Measurements from ENCODE around the gene CADM1.
A peak's percentile ranks its signal among the peaks of the same experiment; 100 is the strongest.

The CADM1 gene

DNA sequence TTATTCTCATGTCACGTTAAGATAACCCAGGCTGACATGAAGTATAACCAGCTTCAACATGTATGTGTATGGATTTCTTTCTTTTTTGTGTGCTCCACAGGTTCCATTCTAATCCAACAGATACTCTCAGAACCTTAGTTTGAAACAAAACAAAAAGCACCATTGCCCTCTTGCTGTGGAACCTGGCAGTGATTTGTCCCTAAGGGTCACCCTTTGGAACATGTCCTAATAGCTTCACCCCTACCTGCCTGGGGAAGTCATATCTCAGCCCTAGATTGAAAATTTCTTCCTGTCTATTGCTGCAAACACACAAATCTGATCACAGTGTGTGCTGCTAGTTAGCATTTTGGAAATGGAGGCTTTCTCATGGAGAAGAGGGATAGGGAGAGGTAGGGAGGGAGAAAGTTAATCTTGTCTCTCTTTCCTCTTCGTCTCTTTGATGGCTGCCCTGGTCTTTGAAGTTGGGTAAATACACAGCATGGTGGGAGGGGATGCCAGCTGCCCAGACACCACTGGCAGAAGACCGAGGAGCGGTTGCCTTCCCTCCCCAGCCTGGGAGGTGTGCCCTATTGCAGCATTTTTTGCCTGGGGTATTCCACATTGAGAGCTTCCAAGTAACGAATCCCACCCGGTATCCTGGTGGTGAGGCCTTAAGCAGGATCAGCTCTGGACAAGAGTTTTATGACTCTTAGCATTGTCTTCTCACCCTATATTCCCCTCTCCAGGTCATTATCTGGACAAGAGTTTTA lies 11.6 kb upstream of the CADM1 start:
- no peak for DNase-seq

GRCh38 chr11:115506954-115507675 lies 2.9 kb upstream of the CADM1 start:
- no peak for DNase-seq

DNA sequence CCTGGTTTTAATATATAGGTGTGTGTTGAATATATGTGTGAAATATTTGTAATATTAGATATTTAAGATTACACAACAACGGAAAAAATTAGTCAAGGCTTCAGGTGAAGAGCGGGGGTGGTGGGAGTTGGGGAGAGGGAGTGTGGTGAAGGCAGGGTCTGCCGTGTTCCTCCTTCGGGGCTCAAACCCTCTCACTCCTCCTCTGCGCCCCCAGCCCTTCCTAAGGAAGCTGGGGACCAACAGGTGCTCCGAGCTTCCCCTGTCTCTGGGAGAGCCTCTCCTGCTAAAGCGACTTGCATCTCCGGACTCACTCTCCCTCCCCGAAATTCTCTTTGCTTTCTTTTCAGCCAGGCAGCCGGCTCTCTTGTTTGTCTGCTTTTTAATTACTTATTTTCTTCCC lies 960 bp upstream of the CADM1 start:
- DNase-seq, result no peak

- no peak for DNase-seq
These were observed 334 bp downstream of the CADM1 start for GRCh38 chr11:115503886-115504275.

- DNase-seq, result peak; percentile 5
These were observed 931 bp downstream of the CADM1 start for GRCh38 chr11:115503083-115503885.

GRCh38 chr11:115502636-115503082 lies 1.6 kb downstream of the CADM1 start:
- DNase-seq, result no peak

DNA sequence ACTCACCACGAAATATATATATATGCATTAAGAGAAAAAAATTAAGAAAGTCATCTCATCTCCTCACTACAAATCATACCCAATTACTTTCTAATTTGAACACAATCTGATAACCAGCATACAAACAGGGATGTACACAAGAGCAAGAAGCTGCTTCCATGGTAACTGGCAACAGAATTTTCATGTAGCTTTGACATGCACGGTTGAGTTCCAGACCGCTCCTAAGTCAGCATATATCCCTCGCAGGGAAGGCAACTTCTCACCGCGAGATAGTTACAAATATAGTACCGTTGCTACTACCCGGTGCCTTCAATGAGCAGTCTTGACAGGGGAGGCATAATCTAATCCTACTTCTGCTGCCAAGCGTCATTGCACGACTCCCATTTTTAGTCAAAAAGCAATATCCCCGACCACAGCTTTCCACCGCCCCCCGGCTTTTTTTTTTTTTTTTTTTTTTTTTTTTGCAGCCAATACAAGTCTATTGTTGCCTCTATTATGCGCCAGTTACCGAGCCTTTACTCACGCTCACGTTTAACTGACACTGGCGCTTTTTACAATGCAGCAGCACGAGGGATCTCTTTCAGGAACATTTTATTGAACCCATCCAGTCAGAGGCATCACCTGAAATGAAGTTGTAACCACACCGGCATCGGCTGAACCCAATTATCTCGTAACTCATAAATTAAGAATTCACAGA lies 2.2 kb downstream of the CADM1 start:
- peak; percentile 11 for DNase-seq

DNA sequence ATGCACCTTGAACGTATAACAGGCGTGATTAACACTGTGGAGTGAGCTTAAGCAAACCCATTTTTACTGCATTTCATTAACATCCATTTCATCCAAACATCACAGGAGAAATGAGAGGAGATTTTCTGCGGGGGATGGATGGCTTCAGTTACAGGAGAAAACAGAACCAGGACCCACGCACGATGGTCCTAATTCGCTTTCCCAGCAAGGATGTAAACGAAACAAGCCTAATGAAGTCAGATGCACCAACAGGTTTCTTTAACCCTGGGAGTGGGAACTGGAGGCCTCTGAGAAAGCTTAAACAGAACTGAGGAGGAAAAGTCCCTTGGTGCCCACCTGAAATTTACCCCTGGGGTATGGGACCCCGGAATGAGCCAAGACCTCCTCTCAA lies 2.7 kb downstream of the CADM1 start:
- no peak for DNase-seq

DNA sequence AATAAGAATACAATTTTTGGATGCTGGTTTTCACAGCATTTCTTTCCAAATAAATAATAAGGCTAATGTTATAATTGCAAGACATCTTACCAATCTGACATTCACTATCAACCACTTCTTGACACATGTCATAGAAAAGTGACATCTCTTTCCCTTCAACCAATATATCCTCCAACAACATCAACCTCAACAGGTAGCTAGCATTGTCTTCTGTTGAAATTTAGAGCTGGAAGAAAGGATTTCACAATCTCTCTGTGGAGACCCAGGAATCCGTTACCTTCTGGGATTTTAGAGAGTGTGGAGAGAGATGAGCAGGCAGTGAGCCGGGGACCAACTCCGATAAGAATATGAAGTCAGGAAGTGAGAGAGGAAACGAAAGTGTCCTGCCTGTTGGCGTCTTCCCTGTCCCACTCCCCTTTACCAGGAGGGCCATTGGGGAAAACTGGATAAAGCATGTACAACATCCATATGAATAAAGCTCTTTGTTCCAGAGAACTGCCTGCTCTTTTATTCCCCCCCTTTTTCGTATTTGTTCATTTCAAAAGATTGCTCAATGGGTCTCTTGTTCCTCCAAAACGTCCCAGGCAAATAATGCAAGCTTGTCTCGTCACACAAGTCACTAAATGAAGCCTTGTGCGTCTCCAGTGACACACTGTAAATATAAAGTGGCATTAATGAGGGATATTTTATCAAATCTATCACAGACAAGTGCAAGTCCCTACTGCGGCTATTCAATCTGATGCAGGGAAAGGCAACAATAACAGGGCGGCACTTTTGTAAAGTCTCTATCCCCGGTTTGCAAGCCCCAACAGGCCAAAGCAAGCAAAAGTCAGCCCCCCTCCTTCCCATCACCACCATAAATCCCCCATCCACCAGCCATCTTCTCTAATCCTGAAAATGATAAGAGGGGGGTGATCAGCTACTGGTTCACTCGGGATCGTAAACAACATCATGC lies 3.4 kb downstream of the CADM1 start:
- DNase-seq, result no peak

DNA sequence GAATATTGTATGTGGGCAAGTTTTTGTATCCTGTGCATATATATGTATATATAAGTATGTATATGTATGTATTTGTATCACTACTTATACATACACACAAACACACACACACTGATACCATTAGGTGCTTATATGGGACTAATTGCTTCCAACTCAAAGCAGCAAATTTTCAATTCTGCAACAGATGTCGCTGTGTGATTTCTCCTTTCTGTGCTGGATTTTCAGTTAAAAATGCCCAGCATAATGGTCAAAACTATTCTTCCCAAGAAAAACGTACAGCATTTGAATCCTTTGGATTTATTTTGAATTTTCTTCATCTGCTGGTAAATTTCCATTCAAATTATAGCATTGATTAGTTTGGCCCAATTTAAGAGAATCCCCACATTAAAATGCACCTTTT lies 4.3 kb downstream of the CADM1 start:
- DNase-seq, result no peak

GRCh38 chr11:115499241-115499799 lies 4.9 kb downstream of the CADM1 start:
- no peak for DNase-seq

DNA sequence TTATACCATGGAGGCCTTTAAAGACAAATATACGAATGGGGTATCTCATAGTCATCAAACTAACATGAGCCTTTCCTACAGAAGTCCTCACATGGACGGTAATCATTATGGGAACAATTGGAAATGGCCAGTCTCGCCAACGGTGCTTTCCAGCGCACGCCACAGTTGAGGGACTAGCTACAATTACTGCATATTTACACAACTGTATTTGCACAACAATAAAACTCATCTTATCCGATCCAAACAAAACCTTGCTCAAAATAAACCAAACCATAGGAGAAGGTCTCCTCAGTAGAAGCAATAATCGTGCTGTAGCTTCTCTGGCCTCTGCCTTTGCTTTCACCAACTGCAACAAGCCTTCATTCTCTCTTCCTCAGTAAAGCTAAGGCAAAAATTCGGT lies 5.9 kb downstream of the CADM1 start:
- DNase-seq, result no peak

DNA sequence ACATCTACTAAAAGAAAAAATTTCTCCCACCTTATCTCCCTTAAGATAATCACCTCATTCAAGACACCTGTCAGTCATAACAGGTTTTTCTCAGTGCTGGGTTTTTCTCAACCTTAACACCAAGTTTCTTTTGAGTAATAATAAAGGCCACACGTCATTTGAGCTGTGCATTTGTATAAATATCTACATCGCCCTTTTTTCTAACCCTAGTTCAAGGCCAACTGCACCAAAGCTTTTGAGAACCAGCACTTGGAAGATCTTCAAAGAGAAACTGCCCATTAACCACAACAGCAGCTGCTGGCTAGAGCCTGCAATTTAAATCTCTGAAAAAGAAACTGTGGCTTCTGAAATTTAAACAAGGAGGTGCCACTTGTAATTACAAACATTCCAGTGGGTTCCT lies 6.9 kb downstream of the CADM1 start:
- no peak for DNase-seq

GRCh38 chr11:115496892-115497291 lies 7.3 kb downstream of the CADM1 start:
- no peak for DNase-seq

GRCh38 chr11:115493905-115494304 lies 10.3 kb downstream of the CADM1 start:
- no peak for DNase-seq

DNA sequence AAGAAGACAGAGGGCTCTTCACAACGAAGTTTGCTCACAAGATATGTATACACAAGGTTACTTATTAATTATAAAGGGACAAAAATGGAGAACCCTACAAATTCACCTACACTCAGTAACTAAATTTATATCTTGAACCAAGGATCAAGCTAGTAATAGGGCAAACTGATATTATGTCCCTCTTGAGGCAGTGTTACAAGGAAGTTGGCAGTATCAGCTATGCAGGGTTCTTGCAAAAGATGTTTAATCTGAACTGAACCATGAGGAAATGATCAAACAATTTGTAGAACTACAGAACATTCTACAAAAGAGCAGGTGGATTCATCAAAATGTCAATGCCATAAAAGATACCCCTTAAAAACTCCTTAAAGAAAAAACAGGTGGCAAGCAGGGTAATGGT lies 10.7 kb downstream of the CADM1 start:
- DNase-seq, result no peak

DNA sequence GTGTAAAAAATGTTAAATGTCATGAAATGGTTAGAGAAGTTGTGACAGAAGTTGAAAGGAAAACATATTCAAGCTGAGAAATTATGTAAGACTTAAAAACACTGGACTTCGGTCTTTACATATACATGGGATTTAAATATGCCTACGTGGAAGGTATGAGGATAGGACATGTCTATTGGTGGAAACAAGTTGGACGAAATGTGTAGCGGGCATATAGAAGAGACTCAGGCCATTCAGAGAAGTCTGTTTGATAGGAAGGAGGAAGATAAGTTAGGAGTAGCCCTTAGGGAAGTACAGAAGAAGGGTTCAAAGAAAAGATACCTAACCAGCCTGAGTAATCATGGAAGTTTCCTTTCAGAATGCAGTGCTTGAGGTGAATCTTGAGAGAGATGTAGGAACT lies 14.7 kb downstream of the CADM1 start:
- DNase-seq, result no peak

DNA sequence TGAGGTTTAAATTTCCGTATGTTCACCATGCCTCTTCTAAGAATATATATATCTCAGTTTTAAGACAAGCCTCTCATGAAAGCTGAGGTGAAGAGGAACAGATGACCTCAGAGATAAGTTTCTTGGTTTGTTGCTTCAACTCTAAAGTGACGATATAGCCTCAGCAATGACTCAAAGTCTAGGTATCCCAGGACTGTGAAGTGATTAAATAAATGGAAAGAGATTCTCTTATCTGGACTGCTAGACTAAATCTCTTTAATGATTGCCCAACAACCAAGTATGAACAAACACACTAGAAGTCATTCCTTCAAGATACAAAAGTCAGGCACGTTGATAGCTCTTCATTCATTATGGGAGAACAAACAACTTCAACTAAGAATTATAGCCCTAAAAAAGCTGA lies 15.3 kb downstream of the CADM1 start:
- no peak for DNase-seq

DNA sequence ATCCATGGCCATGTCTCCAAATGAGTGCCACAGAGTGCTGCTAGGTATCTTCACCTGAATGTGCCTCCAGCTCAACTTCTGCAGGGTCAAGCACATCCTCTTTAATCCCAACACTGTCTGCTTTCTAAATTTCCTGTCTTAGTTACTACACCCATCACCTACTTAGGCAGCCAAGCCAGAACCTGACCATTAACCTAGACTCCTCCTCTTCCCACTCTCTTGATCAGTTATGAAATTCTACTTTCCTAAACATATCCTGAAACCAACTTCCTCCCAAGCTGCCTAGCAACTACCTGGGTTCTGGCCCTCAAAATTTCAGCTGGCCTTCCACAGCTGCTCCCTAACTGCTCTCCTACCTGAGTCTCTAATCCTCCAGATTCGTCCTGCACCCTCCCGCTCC lies 22.7 kb downstream of the CADM1 start:
- no peak for DNase-seq

- no peak for DNase-seq
These were observed 23.6 kb downstream of the CADM1 start for GRCh38 chr11:115480611-115481010.

DNA sequence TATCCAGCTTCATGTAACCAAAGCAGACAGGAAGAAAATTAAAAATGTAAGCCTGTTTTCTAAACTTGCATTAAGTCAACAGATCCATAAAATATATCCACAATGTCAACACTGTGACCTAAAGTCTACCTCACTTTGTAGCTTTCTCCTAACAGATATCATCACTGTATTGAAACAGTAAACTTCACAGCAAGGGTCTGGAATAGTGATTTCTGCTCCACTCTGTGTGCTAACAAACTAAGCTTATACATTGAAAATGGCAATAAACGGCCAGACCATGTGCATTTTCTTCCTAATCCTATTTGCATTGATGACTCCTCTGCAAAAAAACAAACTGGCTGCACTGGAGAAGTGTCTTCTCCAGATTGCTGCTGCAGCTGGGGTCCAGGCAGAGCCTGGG lies 26.8 kb downstream of the CADM1 start:
- no peak for DNase-seq

Data from stimulated activated CD4-positive, alpha-beta T cell treated with anti-CD3 and anti-CD28 coated beads, Interleukin-4, amount 100 ng/mL, for 24 hours (primary cell).